HEK293 (cell line): ENCODE measurements around the gene L2HGDH.
A peak's percentile ranks its signal among the peaks of the same experiment; 100 is the strongest.

Experiments
- FEZF1 ChIP-seq: fragments of 450-650 bp; formaldehyde crosslinking; IDR thresholded peaks from 2 replicates; pipeline ENCODE4 v1.5.1; 2016; ENCODE audit warnings: missing biosample characterization, missing genetic modification characterization
- KLF1 ChIP-seq: fragments of 450-650 bp; formaldehyde crosslinking; IDR thresholded peaks from 2 replicates; pipeline ENCODE4 v1.5.1; 2016; ENCODE audit warnings: missing biosample characterization, missing genetic modification characterization
- KLF8 ChIP-seq: fragments of 450-650 bp; formaldehyde crosslinking; IDR thresholded peaks from 2 replicates; pipeline ENCODE4 v1.5.1; 2016; ENCODE audit warnings: missing biosample characterization, missing genetic modification characterization
- MEIS1 ChIP-seq: sonication (generic); formaldehyde crosslinking; IDR thresholded peaks from 2 replicates; pipeline ENCODE4 v1.8.1; 2022; ENCODE audit warnings: missing genetic modification reagents, mild to moderate bottlenecking, borderline replicate concordance
- OVOL3 ChIP-seq: fragments of 450-650 bp; formaldehyde crosslinking; IDR thresholded peaks from 2 replicates; pipeline ENCODE4 v1.5.1; 2016; ENCODE audit warnings: missing biosample characterization, missing genetic modification characterization
- PRDM10 ChIP-seq: fragments of 450-650 bp; formaldehyde crosslinking; IDR thresholded peaks from 2 replicates; pipeline ENCODE4 v1.5.1; 2016; ENCODE audit warnings: missing biosample characterization, missing genetic modification characterization
- SP3 ChIP-seq: fragments of 450-650 bp; formaldehyde crosslinking; IDR thresholded peaks from 2 replicates; pipeline ENCODE4 v1.5.1; 2016; ENCODE audit warnings: missing biosample characterization, missing genetic modification characterization
- TRIM28 ChIP-seq: IDR thresholded peaks from 2 replicates; pipeline ENCODE4 v1.6.1; 2011; ENCODE audit warnings: low read length, control low read depth, borderline replicate concordance
- ZBTB1 ChIP-seq: fragments of 450-650 bp; formaldehyde crosslinking; IDR thresholded peaks from 2 replicates; pipeline ENCODE4 v1.5.1; 2016; ENCODE audit warnings: missing biosample characterization, missing genetic modification characterization
- ZNF114 ChIP-seq: fragments of 450-650 bp; formaldehyde crosslinking; IDR thresholded peaks from 2 replicates; pipeline ENCODE4 v1.5.0; 2017; ENCODE audit warnings: missing biosample characterization, missing genetic modification characterization
- ZNF121 ChIP-seq: fragments of 450-650 bp; formaldehyde crosslinking; IDR thresholded peaks from 2 replicates; pipeline ENCODE4 v1.5.1; 2016; ENCODE audit warnings: missing biosample characterization, missing genetic modification characterization
- ZNF155 ChIP-seq: fragments of 450-650 bp; formaldehyde crosslinking; IDR thresholded peaks from 2 replicates; pipeline ENCODE4 v1.5.1; 2016; ENCODE audit warnings: missing biosample characterization, missing genetic modification characterization
- ZNF26 ChIP-seq: fragments of 450-650 bp; formaldehyde crosslinking; IDR thresholded peaks from 2 replicates; pipeline ENCODE4 v1.5.1; 2016; ENCODE audit warnings: missing biosample characterization, missing genetic modification characterization
- ZNF280C ChIP-seq: fragments of 450-650 bp; formaldehyde crosslinking; IDR thresholded peaks from 2 replicates; pipeline ENCODE4 v1.5.1; 2016; ENCODE audit warnings: missing biosample characterization, missing genetic modification characterization
- ZNF354C ChIP-seq: fragments of 450-650 bp; formaldehyde crosslinking; IDR thresholded peaks from 2 replicates; pipeline ENCODE4 v1.5.1; 2016; ENCODE audit warnings: missing biosample characterization, missing genetic modification characterization, low read depth, borderline replicate concordance
- ZNF362 ChIP-seq: fragments of 450-650 bp; formaldehyde crosslinking; IDR thresholded peaks from 2 replicates; pipeline ENCODE4 v1.5.1; 2016; ENCODE audit warnings: missing biosample characterization, missing genetic modification characterization
- ZNF404 ChIP-seq: fragments of 450-650 bp; formaldehyde crosslinking; IDR thresholded peaks from 2 replicates; pipeline ENCODE4 v1.5.1; 2017; ENCODE audit warnings: missing biosample characterization, missing genetic modification characterization
- ZNF423 ChIP-seq: fragments of 450-650 bp; formaldehyde crosslinking; IDR thresholded peaks from 2 replicates; pipeline ENCODE4 v1.5.1; 2016; ENCODE audit warnings: missing biosample characterization, missing genetic modification characterization
- ZNF549 ChIP-seq: fragments of 450-650 bp; IDR thresholded peaks from 2 replicates; pipeline ENCODE4 v1.5.1; 2018; ENCODE audit warnings: missing biosample characterization, missing genetic modification characterization, mild to moderate bottlenecking, inconsistent platforms, moderate library complexity
- ZNF555 ChIP-seq: fragments of 450-650 bp; formaldehyde crosslinking; conservative IDR thresholded peaks from 2 replicates; pipeline ENCODE4 v1.5.1; 2017; ENCODE audit warnings: missing biosample characterization, mild to moderate bottlenecking, missing genetic modification characterization, inconsistent platforms
- ZNF639 ChIP-seq: fragments of 450-650 bp; formaldehyde crosslinking; IDR thresholded peaks from 2 replicates; pipeline ENCODE4 v1.5.1; 2016; ENCODE audit warnings: missing biosample characterization, missing genetic modification characterization
- ZNF785 ChIP-seq: fragments of 450-650 bp; formaldehyde crosslinking; IDR thresholded peaks from 2 replicates; pipeline ENCODE4 v1.5.1; 2016; ENCODE audit warnings: missing biosample characterization, missing genetic modification characterization
- ZSCAN23 ChIP-seq: fragments of 450-650 bp; formaldehyde crosslinking; IDR thresholded peaks from 2 replicates; pipeline ENCODE4 v1.5.1; 2016; ENCODE audit warnings: missing biosample characterization, missing genetic modification characterization
- TF ChIP-seq, protein P1 (sequence below): fragments of 450-650 bp; formaldehyde crosslinking; IDR thresholded peaks from 2 replicates; pipeline ENCODE4 v1.5.1; 2017; ENCODE audit warnings: missing biosample characterization, mild to moderate bottlenecking, missing genetic modification characterization, moderate library complexity
- TF ChIP-seq, protein P2 (sequence below): fragments of 450-650 bp; formaldehyde crosslinking; IDR thresholded peaks from 2 replicates; pipeline ENCODE4 v1.5.1; 2016; ENCODE audit warnings: missing biosample characterization, missing genetic modification characterization

L2HGDH gene

GRCh38 chr14:50321009-50321660 is 9.1 kb upstream of the L2HGDH start (continued):
- TF ChIP-seq PRDM10 (peak; percentile 32; the same call in 1 of the 2 replicates), ZBTB1 (tag by site-specific recombination) (no peak), ZNF121 (tag by site-specific recombination) (no peak), ZNF404 (tag by site-specific recombination) (no peak), ZNF549 (tag by site-specific recombination) (no peak), ZNF26 (tag by site-specific recombination) (no peak), ZNF280C (tag by site-specific recombination) (no peak), SP3 (tag by site-specific recombination) (0 out of 2 replicates have a peak, but pooled peaks have one; percentile 37), ZNF555 (tag by site-specific recombination) (no peak), ZNF155 (no peak), ZNF423 (tag by site-specific recombination) (no peak), ZSCAN23 (tag by site-specific recombination) (no peak), KLF8 (tag by site-specific recombination) (no peak), MEIS1 (CRISPR knock-in tag) (no peak), KLF1 (tag by site-specific recombination) (no peak), OVOL3 (tag by site-specific recombination) (no peak), ZNF114 (no peak), ZNF639 (peak; percentile 41; the same call in 1 of the 2 replicates), ZNF362 (tag by site-specific recombination) (peak; percentile 99), TRIM28 (no peak; the same call in 1 of the 2 replicates), FEZF1 (no peak; the same call in 1 of the 2 replicates), ZNF354C (tag by site-specific recombination) (no peak), ZNF785 (tag by site-specific recombination) (no peak)
- TF ChIP-seq, protein P1, sequence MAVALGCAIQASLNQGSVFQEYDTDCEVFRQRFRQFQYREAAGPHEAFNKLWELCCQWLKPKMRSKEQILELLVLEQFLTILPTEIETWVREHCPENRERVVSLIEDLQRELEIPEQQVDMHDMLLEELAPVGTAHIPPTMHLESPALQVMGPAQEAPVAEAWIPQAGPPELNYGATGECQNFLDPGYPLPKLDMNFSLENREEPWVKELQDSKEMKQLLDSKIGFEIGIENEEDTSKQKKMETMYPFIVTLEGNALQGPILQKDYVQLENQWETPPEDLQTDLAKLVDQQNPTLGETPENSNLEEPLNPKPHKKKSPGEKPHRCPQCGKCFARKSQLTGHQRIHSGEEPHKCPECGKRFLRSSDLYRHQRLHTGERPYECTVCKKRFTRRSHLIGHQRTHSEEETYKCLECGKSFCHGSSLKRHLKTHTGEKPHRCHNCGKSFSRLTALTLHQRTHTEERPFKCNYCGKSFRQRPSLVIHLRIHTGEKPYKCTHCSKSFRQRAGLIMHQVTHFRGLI (tag by site-specific recombination), result 0 out of 2 replicates have a peak, but pooled peaks have one; percentile 14
- TF ChIP-seq, protein P2, sequence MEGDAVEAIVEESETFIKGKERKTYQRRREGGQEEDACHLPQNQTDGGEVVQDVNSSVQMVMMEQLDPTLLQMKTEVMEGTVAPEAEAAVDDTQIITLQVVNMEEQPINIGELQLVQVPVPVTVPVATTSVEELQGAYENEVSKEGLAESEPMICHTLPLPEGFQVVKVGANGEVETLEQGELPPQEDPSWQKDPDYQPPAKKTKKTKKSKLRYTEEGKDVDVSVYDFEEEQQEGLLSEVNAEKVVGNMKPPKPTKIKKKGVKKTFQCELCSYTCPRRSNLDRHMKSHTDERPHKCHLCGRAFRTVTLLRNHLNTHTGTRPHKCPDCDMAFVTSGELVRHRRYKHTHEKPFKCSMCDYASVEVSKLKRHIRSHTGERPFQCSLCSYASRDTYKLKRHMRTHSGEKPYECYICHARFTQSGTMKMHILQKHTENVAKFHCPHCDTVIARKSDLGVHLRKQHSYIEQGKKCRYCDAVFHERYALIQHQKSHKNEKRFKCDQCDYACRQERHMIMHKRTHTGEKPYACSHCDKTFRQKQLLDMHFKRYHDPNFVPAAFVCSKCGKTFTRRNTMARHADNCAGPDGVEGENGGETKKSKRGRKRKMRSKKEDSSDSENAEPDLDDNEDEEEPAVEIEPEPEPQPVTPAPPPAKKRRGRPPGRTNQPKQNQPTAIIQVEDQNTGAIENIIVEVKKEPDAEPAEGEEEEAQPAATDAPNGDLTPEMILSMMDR, result peak; percentile 59; the same call in 1 of the 2 replicates
